IPS-15b (cell line): Measurements from ENCODE around the gene NAPA.

Experiments used
- H3K27me3 ChIP-seq: one replicate; pipeline ENCODE4 v1.6.1; 2013; ENCODE audit warnings: low read length; ENCODE audit not compliant: control insufficient read depth, insufficient read depth
- H3K36me3 ChIP-seq: one replicate; pipeline ENCODE4 v1.6.1; 2013; ENCODE audit warnings: low read length; ENCODE audit not compliant: control insufficient read depth, insufficient read depth
- H3K4me1 ChIP-seq: one replicate; pipeline ENCODE4 v1.6.1; 2013; ENCODE audit warnings: mild to moderate bottlenecking, low read length; ENCODE audit not compliant: control insufficient read depth, insufficient read depth
- H3K4me3 ChIP-seq: one replicate; pipeline ENCODE4 v1.5.1; 2013; ENCODE audit warnings: low read depth, low read length
- H3K9ac ChIP-seq: one replicate; pipeline ENCODE4 v1.6.1; 2013; ENCODE audit warnings: low read depth, mild to moderate bottlenecking, low read length
- H3K9me3 ChIP-seq: one replicate; pipeline ENCODE4 v1.6.1; 2013; ENCODE audit warnings: mild to moderate bottlenecking, low read length; ENCODE audit not compliant: control insufficient read depth, insufficient read depth

Gene NAPA

GRCh38 chr19:47479701-47480503 is 35.0 kb downstream of the NAPA start:
- H3K9me3 ChIP-seq: no peaks in the 10 kb centered on the region
- H3K9ac ChIP-seq: peak overlapping the region; percentile 54
- H3K36me3 ChIP-seq: peaks cover under 1% of the 10 kb centered on the region
- peaks cover 2% of the 10 kb centered on the region for H3K27me3 ChIP-seq
- peak overlapping the region; percentile 89 for H3K4me3 ChIP-seq
- peaks cover 5% of the 10 kb centered on the region for H3K4me1 ChIP-seq

- H3K4me3 ChIP-seq: no peak overlapping the region
- H3K27me3 ChIP-seq: peaks cover 2% of the 10 kb centered on the region
- H3K4me1 ChIP-seq: peaks cover 2% of the 10 kb centered on the region
- no peak overlapping the region for H3K9ac ChIP-seq
- H3K9me3 ChIP-seq: no peaks in the 10 kb centered on the region
- H3K36me3 ChIP-seq: no peaks in the 10 kb centered on the region
These were observed 38.4 kb downstream of the NAPA start for GRCh38 chr19:47476438-47476972.

DNA sequence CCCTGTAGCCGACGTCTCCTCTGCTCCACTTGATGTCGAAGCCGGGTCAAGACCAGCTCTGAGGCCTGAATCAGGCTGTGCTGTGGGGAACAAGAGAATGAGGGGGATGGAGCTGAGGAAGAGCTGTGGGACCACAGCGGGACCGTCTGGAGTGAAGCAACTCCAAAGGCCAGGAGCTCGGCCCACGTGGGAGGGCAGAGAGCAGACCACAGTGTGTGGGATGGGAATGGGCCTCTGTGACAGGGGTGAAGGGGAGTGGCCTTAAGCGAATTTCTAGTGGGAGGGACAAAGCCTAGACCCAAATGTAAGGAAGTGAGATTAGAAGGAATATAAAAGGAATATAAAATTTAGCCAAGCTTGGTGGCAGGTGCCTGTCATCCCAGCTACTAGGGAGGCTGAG is 39.4 kb downstream of the NAPA start:
- H3K9me3 ChIP-seq: no peaks in the 10 kb centered on the region
- H3K27me3 ChIP-seq: no peaks in the 10 kb centered on the region
- no peak overlapping the region for H3K9ac ChIP-seq
- H3K36me3 ChIP-seq: no peaks in the 10 kb centered on the region
- H3K4me3 ChIP-seq: no peak overlapping the region
- peaks cover 6% of the 10 kb centered on the region for H3K4me1 ChIP-seq

DNA sequence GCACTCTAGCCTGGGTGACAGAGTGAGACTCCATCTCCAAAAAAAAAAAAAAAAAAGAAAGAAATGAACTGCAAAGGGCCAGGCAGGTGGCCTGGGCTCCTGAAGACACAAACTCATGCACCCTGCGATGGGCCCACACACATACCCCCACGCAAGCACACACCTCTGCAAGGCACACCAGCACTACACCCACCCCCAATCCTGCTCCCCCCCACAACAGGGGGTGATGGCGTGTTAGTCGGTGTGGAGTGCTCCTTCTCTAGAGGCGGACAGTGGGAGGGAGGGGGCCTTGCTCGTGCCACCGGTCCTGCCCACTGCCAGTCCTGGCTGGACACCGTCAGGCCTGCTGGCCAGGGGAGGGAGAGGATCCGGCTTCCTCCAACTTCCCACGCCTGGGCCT is 41.5 kb downstream of the NAPA start:
- Histone ChIP-seq H3K9ac (no peak overlapping the region), H3K36me3 (no peaks in the 10 kb centered on the region), H3K4me1 (peaks cover 13% of the 10 kb centered on the region), H3K27me3 (no peaks in the 10 kb centered on the region), H3K4me3 (no peak overlapping the region), H3K9me3 (no peaks in the 10 kb centered on the region)

DNA sequence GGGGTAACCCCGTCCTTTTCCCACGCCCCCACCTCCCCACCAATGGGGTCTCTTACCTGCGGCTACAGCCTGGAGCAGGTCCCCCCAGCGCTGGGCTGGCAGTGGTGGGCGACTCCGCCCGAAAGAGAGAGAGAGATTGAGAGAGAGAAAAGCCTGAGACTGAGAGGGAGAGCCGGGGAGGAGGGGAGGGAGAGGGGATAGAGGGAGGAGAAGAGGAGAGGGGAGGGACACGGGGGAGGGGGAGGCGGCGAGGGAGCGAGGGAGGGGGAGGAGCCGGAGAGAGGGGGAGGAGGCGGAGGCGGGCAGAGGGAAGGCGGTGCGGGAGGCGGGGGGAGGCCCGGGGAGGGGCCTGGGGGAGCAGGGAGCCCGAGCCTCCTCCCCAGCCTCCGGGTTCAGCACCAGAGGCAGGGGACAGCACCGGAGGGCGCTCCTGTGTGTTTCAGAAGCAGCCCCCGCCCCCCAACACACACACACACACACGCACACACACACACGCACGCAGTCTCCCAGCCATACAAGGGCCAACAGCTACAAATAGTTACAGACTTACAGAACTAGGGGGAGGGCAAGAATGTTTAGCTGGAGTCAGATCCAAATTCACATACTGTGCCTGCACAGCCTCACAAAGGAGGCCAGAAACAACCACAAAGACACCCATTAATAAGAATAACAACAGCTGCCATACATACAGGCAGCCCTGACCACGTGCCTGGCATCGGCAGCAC is 43.0 kb downstream of the NAPA start, which contains the start of gene SLC8A2:
Gene SLC8A2, minus strand, starts transcription at position 161 of the 725 bp plus-strand sequence. CDS start 5,490 bp downstream, outside the sequence.
- Histone ChIP-seq H3K36me3 (no peaks in the 10 kb centered on the region), H3K4me3 (peak within 1 kb of the TSS; percentile 68), H3K4me1 (peaks cover 13% of the 10 kb centered on the region), H3K9me3 (no peaks in the 10 kb centered on the region), H3K27me3 (no peaks in the 10 kb centered on the region), H3K9ac (no peak within 1 kb of the TSS)

GRCh38 chr19:47471381-47471732 is 43.5 kb downstream of the NAPA start:
- no peak overlapping the region for H3K9ac ChIP-seq
- H3K36me3 ChIP-seq: no peaks in the 10 kb centered on the region
- H3K4me3 ChIP-seq: peak overlapping the region; percentile 68
- no peaks in the 10 kb centered on the region for H3K9me3 ChIP-seq
- no peaks in the 10 kb centered on the region for H3K27me3 ChIP-seq
- peaks cover 13% of the 10 kb centered on the region for H3K4me1 ChIP-seq

DNA sequence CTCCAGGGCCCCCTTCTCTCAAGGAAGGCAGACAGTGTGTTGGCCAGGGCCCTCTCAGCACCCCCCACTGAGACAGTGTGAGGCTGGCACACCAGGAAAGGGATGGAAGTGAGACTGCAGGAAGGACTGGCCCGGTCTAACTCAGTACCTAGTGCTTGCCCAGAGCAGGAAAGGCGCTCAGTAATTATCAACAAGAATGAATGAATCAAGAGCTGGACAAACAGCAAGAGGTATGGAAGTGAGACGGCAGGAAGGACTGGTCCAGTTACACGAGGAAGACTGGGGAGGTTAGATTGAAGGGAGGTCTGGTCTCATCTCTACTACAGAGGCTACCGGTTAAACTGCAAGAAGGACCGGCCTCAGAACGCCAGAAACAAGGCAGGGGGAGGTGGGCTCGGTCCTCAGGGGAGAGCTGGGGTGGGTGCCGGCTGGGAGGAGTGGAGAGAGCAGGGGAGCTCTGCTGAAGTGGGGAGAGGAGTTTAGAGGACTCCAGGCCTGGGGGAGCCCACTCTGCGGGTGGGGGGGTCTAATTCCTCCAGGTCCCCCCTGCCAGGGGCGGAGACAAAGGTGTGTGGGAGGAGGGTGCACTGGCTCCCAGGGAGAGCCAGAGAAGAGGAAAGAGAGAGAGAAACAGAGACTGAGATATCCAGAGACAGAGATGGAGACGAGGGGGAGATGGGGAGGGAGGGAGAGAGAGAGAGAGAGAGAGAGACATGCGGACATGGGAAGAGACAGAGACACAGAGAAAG is 44.2 kb downstream of the NAPA start:
- Histone ChIP-seq H3K4me3 (peak overlapping the region; percentile 68), H3K9me3 (no peaks in the 10 kb centered on the region), H3K27me3 (no peaks in the 10 kb centered on the region), H3K4me1 (peaks cover 13% of the 10 kb centered on the region), H3K36me3 (peaks cover 4% of the 10 kb centered on the region), H3K9ac (no peak overlapping the region)

DNA sequence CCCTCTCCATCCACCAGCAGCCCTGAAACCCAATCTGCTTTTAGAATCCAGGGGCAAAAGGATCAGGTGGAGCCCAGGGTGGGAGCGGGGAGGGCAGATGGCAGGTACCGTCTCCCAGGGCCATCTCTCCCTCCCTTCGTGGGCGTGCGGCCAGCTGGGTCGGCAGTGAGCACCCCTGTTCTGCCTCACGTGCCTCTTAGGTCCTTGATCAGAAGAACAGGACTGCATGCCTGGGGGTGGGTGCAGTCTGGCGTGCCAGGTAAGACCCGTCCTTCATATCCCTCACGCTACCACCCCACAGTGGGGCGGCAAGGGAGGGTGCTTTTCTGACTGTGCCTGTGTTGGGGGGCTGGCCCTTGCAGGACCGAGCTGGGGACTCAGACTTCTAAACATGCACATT is 45.1 kb downstream of the NAPA start:
- Histone ChIP-seq H3K4me3 (peak overlapping the region; percentile 68), H3K9ac (no peak overlapping the region), H3K4me1 (peaks cover 18% of the 10 kb centered on the region), H3K36me3 (peaks cover 4% of the 10 kb centered on the region), H3K9me3 (no peaks in the 10 kb centered on the region), H3K27me3 (no peaks in the 10 kb centered on the region)

DNA sequence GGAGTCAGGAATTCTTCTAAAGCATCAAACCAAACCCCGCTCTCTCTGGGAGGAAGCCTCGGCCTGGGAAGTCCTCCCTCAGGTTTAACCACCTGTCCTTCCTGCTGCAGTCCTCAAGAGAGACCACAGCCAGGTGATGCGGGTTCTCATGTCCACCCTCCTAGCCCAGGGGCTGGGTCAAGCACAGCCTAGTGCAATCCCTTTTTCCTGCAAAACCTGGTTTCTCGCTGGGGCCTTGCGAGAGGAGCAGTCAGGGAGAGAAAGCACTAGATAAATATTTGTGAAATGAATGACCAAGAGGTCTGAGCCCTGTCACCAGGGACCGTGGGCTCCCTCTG is 45.5 kb downstream of the NAPA start:
- H3K4me1 ChIP-seq: peaks cover 18% of the 10 kb centered on the region
- H3K27me3 ChIP-seq: no peaks in the 10 kb centered on the region
- no peak overlapping the region for H3K4me3 ChIP-seq
- no peaks in the 10 kb centered on the region for H3K9me3 ChIP-seq
- H3K36me3 ChIP-seq: peaks cover 4% of the 10 kb centered on the region
- H3K9ac ChIP-seq: no peak overlapping the region

DNA sequence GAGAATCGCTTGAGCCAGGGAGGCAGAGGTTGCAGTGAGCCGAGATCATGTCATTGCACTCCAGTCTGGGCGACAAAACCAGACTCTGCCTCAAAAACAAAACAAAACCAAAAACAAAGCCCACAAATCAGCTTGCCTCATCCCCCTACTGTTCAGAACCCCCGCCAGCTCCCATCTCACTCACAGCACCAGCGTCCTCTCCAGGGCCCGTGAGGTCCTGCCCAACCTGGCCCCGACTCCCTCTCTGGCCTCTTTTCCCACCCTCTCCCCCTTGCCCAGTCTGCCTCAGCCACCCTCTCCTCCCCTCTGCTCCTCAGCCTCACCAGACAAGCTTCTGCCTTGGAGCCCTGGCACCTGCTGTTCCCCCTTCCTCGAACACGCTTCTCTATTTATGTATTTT is 46.9 kb downstream of the NAPA start:
- Histone ChIP-seq H3K36me3 (peaks cover 4% of the 10 kb centered on the region), H3K4me1 (peaks cover 18% of the 10 kb centered on the region), H3K27me3 (no peaks in the 10 kb centered on the region), H3K9ac (no peak overlapping the region), H3K9me3 (no peaks in the 10 kb centered on the region), H3K4me3 (no peak overlapping the region)

DNA sequence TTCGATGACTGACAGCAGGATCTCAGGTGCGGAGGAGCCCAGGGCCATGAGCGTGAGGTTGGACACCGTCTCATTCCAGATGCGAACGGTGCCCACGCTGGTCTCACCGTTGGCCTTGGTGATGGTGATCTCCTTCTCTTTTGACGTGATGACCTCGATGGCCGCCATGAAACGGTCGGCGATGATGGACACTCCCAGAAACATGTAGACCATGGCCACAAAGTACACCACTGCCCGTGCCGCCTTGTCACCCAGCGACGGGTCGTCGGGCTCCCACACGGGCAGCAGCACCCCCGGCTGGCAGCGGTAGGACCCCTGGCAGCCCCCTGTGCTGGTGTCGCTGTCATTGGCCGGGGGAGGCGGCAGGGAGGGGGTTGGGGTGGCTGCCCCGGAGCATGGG is 48.9 kb downstream of the NAPA start:
- Histone ChIP-seq H3K4me1 (peaks cover 18% of the 10 kb centered on the region), H3K4me3 (no peak overlapping the region), H3K9me3 (no peaks in the 10 kb centered on the region), H3K27me3 (no peaks in the 10 kb centered on the region), H3K36me3 (peaks cover 4% of the 10 kb centered on the region), H3K9ac (no peak overlapping the region)
